GM21390 (cell line): ENCODE measurements around the gene FBXL2.
"Not testable (repeated sequence)": the region's sequence is repeated elsewhere in the genome, so short reads cannot be mapped to it uniquely, and the experiment has no call there.

Experiments
- ATAC-seq: cut with Tn5 transposase; IDR thresholded peaks from one replicate; pipeline ENCODE4 v1.9.1; 2021; ENCODE audit not compliant: unreplicated experiment

Gene FBXL2

DNA sequence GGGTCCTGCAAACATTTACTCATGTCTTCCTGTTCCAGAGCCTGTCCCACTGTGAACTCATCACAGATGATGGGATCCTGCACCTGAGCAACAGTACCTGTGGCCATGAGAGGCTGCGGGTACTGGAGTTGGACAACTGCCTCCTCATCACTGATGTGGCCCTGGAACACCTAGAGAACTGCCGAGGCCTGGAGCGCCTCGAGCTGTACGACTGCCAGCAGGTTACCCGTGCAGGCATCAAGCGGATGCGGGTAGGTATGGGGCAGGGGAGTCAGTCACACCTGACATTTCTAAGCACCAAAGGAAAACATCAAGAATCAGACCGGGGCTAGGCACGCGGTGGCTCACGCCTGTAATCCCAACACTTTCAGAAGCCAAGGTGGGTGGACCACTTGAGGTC, 106.7 kb downstream of the FBXL2 start:
- ATAC-seq: no peak

DNA sequence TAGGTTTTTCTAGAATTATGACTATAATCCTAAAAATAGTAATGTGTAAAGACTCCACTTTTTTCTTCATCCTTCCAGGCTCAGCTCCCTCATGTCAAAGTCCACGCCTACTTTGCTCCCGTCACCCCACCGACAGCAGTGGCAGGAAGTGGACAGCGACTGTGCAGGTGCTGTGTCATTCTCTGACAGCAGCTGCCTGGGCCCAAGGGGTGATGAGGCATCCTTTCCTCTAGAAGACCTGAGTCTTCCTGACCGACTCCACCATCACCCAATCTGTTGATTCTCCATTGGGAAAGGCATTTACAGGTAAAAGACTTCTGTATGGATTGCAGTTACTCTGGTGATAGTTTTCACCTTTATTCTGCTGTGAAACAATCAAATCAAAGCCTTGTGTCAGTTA, 108.2 kb downstream of the FBXL2 start:
- ATAC-seq: no peak

DNA sequence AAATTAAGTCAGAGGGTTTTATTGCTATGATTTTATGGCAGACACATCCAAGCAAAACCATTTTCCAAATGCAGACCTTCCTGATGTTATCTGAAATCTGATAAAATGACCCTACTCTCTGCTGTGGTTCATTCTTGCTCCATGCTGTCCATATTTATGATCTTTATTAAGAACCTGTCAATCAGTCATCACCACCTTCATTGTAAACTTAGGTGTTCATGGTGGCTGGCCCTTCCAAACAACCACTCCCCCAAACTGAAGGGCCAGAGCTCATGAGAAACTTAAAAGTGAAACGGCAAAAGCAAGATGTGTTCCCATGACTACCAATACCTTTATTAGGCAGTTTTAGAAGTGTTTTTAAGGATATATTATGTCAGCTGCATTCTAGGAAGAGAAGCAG, 109.4 kb downstream of the FBXL2 start:
- ATAC-seq: no peak

DNA sequence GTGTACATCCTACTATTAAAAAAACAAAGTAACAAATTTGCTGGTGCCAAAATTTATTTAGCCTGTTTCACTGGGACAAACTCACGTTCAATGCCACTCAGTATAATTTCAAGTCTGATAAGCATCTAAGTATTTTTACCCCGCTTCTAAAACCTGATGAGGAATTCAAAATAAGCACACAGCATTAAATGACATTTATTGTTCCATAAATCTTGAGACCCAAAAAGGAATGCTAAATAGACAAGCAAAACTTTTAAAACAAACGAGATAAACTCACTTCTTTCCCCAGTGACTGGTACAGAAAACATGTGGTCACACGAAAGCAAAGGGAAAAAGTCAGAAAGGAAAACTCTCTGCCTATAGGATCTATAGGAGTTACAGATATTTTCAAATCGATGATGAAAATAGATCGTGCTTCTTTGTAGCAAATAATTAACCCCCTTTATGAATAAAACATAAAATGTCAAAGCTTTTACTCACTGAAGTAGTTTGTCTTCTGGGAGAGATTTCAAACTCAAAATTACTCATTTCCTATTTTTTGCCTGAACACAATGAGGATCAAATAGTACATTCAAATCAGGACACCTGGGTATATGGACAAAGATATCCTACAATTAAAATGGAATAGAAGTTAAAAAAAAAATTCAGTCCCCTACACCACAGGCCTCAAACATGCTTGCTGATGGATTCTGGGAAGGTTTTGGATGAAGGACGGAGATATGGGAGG, 111.3 kb downstream of the FBXL2 start:
- no peak for ATAC-seq

DNA sequence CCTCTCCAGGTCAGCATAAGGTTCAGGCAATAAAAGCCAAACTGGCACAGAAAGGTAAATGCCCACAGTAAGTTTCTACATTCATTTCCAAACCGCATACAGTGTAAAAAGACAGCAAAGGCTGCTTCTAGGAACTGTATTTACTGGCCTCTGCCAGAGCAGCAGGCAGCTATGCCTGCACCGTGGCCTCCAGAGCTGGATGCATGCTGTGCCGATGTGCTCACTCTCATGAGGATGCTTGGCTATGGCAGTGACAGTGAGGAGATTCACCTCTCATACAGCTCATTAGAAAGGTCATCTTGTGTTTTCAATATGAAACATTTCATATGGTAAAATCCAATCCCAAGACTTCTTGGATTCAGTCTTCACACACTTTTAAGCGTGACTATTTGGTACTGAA, 112.7 kb downstream of the FBXL2 start:
- ATAC-seq: no peak

DNA sequence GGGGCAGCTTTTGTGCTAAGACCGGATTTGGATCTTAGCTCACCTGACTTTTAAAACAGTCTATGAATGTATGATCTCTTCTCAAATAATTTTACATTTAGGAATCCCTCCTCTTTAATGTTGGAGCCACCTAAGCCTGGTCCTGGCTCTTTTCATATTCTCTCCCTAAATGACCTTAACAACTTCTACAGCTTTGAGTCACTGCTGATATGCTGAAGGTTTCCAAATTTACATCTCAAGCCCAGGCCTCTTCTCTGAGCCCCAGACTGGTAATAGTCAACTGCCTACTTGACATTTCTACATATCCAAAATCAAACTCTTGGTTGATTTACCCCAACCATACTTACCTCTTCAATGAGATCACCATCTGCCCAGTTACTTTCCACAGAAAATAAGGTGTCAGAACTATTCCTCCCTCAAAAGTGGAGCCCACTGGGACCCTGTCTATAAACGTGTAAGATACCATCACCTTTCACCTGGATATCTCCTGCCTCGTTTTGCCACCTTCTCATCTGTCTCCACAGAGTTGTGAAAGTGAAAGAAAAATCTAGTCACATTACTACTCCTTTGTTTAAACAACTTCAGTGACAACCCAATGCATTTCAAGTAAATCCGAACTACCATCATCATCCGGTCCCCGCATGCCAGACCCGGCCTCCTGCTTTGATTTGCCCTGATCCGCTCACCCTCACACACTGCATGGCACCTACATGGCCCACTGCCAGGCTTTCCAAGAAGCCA, 114.2 kb downstream of the FBXL2 start:
- ATAC-seq: no peak

DNA sequence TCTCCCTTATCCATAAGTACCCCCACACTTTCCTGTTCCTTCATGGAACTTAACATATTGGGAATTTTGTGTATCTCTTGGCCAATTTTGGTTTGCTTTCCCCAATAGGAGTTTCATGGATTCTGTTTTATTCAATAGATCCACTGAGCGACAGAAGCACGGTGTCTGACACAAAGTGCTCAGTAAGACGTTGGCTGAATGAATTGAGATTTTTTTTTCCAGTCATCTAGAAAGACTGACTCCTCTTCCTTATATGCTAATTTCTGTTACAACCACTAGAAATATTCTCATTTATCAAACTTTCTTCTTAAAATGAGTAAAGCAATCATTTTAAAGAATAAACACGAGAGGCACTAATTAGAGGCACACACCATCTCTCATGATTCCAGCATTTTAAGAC, 114.9 kb downstream of the FBXL2 start:
- no peak for ATAC-seq

DNA sequence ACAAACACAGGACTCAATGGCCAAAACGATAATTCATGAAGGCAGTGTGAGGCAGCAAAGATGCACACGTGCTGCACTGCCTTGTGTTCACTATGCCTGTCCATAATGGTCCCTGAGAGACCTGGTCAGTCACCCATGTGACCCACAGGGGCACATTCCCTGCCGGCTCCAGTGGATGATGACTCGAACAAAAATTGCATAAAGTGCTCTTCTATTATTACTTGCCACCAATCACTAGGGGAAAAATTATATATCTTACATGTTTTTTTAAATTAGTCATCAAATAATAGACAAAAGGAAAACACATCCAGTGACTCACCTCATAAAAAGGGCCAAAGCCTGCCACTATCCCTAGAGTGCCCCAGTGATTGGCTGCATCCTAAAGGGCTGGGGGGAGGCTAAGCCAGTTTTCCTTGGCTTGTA, 115.5 kb downstream of the FBXL2 start:
- no peak for ATAC-seq

DNA sequence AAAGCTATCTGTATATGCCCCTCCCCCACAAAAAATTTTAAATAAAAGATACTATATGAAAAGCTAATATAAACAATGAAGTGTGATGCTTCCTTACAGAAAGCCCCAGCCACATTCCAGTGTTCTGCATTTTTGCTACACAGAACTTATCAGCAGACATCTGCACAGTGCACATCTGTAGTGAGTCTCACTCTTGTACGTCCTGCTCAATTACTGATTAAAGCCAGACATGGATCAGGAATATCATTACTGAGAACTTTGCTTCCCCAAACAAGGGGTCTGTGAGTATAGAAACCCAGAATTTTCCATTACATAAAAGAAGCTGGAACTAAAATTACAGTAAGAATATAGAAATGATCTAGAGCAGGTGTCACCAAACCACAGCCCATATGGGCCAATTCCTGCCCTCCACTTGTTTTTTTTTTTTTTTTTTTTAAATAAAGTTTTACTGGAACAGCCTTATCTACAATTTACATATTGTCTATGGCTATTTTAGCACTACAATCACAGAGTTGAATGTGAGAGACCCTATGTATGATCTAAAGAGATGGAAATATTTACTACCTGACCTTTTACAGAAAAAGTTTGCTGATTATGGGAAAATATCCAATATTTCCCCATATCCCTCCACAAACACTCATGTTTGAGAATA, 117.3 kb downstream of the FBXL2 start:
- ATAC-seq: no peak

DNA sequence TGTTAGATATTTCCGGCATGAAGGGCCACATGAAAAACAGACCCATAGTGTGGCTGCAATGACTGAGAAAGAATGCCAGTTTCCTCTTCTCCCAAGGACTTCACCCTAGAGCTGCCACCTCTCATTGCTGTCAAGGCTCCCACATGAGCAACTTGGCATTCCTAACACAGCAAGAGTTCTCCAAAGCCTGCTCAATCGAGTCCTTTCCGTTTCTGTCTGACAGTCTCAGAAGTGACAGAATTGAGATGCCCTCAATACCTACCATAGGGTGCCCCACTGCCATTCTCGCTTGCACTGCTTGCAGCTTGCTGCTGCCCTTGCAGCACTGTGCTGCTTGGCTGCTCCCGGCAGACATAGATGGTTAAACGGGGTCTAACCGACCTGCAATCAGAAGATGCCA, 118.7 kb downstream of the FBXL2 start:
- no peak for ATAC-seq

DNA sequence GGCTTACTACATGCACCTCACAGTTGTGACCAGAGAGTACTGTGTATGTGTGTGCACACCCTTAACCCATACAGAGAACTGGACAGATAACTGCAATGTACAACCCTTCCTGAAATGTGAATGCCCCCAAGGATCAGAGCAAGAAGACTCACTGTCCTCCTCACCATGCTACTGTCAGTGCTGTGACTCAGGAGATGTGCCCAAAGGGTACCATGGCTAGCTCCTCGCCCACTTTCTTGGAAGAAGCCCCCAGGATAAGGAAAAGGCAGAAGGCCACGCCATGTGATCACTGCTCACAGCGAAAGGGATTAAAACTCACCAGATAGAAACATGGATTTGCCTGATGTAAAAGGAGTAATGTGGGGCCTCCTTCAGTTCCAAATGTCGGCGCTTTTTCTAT, 121.2 kb downstream of the FBXL2 start:
- no peak for ATAC-seq

DNA sequence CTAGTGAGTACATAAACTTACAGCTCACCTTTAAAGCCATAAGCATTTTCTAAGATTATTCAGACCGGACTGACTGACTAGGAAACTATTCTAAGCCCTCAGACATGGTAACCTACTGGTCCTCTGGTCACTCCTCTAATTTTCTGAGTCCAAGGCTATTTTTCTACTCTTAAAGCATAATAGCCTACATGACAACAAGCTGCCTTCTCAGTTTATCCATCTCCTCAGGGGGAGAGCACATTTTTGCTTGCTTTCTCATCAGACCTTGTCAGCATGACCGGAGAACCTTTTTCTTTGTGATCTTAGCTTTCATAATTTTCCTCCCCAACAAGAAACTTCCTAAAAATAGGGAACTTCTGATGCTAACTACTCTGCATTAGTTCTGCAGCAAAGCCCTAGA, 124.5 kb downstream of the FBXL2 start:
- no peak for ATAC-seq

DNA sequence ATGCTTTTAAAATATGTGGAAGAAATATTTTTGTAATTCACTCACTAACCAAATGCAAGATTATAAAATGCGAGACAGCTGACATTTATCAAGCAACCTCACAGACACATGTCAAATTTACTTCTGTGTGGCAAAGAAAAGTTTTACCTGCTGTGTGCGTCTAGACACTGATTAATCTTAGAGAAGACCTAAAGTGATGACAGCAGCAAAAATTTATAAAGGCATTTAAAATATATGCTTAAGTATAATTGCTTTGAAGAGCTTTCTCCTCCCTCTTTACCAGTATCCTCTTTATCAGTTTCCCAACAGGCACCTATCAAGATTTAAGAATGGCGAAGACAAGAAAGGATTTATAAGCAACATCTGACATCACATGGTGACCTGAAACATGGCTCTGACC, 125.7 kb downstream of the FBXL2 start:
- ATAC-seq: no peak

DNA sequence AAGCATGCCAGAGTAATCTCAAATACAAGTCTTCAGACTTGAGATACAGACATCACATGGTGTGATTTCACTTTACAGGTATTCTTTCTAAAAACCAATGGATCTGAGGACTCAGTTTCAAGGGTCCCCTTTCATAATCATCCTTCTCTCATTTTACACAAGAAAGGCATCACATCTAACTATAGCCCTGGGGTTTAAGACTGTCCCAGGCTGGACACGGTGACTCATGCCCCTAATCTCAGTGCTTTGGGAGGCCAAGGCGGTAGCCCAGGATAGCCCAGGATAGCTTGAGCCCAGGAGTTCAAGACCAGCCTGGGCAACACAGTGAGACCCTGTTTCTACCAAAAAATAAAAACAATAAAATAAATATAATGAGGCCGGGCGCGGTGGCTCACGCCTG, 126.5 kb downstream of the FBXL2 start:
- ATAC-seq: no peak

DNA sequence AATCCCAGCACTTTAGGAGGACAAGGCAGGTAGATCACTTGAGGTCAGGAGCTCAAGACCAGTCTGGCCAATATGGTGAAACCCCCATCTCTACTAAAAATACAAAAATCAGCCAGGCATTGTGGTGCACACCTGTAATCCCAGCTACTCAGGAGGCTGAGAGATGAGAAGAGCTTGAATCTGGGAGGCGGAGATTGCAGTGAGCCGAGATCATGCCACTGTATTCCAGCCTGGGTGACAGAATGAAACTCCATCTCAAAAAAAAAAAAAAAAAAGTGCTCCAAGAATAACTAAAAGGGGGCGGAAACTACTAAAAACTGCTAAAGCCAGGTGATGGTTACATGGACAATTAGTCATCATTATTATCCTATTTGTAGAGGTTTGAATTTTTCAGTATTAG, 133.6 kb downstream of the FBXL2 start:
- not testable (repeated sequence) for ATAC-seq

DNA sequence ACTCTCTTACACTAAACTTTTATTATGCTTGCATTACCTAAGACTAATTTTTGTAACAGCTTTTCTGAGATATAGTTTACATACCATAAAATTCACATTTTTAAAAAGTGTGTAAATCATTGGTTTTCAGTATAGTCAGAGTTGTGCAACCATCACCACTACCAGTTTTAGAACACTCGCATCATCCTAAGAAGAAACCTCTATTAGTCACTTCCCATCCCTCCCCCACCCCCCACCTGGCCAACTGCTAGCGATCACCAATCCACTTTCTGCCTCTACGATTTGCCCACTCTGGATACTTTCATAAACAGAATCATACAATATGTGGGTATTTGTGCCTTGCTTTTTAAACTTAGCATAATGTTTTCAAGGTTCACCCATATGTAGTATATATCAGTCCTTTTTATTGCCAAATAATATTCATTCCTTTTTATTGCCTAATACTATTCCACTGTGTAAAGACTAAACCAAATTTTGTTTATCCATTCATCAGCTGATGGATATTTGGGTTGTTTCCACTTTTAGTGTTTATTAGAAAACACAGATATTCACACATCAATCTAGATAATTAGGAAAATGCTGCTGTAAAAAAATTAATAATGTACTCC, 139.9 kb downstream of the FBXL2 start:
- no peak for ATAC-seq

DNA sequence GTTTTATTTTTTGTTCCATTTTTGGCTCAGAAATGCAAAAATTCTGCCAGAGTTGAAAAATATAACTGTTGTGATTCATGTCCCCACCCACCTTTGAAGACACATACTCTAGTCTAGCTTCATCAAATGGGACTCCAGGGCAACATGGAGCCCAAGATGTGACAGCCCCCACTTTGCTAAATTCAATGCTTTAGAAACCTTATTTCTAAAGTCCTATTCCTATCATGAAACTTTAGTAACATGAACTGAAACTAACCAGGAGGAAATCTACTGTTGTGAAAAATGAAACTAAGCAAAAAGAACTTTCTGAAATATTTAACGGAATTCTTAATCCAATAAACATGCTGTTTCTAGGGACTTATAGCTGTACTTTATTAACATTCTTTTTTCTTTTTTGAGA, 142.7 kb downstream of the FBXL2 start:
- peak; percentile 57 for ATAC-seq

DNA sequence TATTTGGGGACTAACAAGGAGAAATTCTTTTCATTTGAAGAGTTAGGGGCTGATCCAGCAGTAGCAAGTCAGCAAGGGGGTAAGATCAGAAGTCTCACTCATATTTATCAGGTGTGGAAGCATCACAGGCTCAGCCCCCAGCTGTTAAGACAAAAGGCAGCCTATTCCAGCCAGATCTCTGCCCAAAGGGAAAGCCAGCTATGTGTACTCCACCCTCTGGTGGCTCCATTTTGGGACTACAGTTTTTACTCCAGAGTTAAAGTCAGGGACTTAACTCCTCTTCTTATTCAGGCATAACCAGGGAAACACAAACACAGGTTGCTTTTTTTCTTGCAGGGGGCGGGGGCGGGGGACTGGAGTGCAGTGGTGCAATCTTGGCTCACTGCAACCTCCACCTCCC, 143.7 kb downstream of the FBXL2 start:
- no peak for ATAC-seq

DNA sequence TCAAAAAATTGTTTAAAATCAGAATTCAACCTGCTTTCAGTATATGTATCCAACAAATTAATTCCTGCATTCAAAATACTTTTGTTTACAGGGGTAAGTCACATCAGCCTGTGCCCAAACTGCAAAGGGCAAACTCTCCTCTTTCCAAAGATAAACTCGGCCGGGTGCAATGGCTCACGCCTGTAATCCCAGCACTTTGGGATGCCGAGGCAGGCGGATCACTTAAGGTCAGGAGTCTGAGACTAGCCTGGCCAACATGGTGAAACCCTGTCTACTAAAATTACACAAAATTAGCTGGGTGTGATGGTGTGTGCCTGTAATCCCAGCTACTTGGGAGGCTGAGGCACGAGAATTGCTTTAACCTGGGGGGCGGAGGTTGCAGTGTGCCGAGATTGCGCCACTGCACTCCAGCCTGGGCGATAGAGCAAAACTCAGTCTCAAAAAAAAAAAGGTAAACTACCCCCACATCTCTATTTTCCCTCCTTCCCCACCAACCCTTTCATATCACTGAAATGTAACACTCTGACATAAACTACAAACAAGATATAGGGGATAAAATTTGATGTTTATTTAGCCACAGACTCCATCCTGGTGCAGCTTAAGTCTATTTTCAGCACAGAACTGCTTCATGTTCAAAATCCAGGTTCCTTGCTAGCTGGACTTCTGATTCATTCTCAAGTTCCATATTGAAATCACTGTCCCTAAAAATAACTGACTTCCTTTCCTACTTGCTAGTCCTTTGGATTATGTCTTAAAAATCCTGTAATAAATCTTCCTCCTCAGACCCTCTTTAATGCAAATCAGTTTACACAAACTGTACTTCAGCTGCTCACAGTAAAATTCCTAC, 147.6 kb downstream of the FBXL2 start:
- ATAC-seq: no peak

DNA sequence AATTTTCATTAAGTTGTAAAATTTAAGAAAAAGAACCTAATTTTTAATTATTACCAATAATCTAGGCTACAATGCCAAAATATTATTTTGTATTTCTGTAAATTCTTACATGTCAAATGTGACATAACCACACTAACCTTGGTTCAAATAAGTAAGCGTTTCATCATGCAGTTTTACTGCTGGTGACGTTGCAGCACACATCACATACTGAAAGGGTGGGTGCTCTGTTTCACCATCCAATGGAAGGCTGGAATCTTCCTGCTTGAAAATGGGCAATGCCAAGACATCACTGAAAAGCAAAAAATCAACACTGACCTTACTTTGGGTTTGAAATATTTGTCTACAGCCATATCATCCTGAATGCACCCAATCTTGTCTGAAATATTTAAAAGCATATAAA, 148.2 kb downstream of the FBXL2 start:
- no peak for ATAC-seq

DNA sequence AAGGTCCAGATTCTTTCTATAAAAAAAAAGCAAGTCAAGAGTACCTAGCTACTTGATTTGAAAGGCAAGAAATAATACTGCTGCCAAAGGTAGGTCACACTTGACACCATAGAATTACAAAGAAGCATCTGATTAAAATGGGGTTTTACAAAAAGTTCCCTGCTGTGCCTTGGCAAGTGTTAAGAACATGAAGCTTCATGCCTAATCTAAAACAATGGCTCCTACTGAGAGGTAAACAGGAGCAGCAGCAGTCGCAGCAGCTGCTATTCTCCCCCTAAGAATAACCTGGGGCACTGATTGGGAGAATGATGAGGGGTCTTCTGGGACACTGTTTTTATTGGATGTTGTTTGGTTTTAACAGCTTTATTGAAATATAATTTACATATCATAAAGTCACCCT, 148.8 kb downstream of the FBXL2 start:
- no peak for ATAC-seq
